GM12801 (cell line): ENCODE data around the gene STPG3.

ENCODE experiments used
- TF ChIP-seq, protein P1 (sequence below): IDR thresholded peaks from one replicate; pipeline ENCODE4 v1.5.1; 2011; ENCODE audit warnings: control low read depth; ENCODE audit not compliant: insufficient read length; ENCODE audit errors: extremely low read depth

STPG3 gene

DNA sequence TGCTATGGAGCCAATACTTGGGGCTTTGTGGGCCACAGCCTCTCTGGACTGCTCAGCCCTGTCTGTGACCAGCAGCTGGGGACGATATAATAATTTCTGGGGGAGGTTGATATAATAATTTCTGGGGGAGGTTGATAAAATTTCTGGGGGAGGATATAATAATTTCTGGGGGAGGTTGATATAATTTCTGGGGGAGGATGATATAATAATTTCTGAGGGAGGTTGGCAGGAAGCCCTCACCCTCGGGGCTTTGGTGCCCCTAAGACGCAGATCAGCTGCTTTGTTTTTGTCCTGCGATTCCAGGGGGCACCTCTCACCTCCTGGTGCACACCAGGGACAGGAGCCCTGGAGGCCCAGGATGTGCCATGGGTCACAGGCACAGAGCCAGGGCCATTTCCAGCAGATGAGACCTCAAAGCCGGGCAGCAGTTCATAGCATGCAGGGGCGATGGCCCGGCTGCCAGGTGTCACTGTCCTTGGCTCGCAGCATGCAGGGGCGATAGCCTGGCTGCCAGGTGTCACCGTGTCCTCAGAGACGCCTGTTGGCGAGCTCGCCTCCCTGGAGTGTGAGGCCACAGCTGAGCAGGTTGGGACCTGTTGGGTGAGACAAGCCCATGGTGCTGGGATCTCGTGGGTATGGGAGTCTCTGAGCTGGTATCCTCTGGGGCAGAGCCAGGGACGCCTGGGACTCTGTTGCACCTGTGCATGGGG lies 22.7 kb downstream of the STPG3 start:
- TF ChIP-seq, protein P1, sequence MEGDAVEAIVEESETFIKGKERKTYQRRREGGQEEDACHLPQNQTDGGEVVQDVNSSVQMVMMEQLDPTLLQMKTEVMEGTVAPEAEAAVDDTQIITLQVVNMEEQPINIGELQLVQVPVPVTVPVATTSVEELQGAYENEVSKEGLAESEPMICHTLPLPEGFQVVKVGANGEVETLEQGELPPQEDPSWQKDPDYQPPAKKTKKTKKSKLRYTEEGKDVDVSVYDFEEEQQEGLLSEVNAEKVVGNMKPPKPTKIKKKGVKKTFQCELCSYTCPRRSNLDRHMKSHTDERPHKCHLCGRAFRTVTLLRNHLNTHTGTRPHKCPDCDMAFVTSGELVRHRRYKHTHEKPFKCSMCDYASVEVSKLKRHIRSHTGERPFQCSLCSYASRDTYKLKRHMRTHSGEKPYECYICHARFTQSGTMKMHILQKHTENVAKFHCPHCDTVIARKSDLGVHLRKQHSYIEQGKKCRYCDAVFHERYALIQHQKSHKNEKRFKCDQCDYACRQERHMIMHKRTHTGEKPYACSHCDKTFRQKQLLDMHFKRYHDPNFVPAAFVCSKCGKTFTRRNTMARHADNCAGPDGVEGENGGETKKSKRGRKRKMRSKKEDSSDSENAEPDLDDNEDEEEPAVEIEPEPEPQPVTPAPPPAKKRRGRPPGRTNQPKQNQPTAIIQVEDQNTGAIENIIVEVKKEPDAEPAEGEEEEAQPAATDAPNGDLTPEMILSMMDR = no peak

DNA sequence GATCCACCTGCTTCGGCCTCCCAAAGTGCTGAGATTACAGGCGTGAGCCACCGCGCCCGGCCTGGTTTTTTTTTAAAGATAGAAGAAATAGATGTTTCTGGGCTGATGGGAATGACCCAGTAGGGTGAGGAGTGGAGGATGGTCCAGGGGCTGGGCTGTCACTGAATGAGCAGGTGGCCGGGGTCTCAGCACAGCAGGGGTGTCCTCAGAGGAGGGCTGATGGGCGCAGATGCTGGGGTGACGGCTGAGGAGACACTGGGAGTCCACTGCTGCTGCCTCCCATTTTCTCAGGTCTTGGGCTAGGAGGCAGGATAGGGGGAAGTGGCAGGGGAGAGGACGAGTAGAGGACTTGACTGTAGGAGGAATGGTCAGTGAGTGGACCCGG lies 24.1 kb downstream of the STPG3 start:
- TF ChIP-seq, protein P1 = no peak

DNA sequence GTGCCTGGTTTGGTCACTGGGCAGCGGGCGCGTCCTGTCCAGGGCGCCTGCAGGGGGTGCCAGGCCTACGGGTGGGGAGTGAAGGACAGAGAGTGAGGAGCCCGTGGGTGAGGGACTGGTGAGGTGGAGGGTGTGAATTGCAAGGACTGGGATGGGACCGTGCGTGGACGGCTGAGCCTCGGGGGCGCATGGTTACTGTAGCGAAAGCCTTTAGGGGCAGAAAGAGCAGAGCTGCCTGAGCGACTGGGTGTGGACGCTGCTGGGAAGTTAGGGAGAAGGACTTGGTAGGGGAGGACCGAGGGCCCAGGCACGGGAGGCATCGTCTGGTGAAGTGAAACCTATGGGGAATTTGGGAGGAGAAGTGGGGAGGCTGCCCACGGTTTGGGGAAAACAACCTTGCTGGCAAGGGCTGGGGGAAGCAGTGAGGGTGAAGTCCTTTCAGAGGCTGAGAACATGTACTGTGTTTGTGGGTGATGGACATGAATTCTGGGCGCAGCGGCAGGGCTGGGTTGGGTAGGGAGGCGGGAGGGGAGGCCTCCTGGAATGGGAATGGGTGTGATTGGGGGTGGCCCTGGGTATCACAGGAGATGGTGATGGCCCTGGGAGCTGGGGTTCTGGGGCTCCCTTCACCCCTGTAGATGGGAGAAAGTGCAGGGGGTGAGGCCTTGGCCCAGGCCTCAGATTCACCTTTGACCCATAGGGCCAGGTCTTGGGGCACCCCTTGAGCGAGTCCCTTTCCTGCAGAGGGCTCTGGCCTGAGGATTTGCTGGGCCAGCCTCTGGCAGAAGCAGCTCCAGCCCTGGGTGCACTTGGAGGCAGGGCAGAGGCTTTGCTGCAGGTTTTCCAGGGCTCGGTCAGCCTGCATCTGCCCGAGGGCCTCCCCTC lies 24.7 kb downstream of the STPG3 start:
- TF ChIP-seq, protein P1 = no peak

DNA sequence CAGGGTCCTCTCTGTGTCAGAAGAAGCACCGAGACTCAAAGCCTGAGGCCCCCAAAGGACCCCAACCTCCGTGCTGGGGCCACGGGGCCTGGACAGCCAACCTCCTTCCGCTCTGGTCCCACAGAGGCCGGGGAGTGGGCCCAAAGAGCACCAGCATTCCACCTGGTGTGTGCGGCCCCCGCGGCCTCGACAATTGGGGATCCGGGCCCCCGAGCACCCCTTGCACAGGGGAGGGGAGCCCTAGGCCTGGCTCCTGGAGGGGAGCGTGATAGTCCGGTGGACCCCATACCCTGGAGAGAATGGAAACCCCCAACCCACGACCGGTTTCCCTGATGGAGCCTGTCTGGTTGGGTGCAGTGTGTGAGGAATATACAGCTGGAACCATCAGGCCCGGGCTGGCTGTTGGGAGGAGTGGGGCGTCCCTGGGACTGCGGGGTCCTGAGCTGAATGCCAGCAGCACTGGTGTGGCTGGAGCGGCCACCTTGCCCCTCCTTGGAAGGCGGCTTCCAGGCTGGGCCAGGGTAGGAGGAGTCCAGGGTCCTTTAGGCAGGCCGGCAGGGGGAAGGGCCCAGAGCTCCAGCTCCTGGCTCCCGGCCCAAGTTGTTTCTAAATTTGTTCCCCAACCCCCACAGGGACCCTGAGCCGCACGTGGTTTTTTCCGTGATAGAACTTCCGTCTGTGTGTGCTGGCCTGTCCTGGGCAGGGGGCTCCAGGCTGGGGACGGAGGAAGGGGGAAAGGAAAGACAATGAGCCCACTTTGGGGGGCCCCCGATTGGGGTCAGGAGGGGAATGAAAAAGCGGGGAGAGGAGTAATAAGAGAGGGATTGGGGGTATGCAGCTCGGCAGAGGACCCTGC lies 25.6 kb downstream of the STPG3 start:
- TF ChIP-seq, protein P1 = no peak

DNA sequence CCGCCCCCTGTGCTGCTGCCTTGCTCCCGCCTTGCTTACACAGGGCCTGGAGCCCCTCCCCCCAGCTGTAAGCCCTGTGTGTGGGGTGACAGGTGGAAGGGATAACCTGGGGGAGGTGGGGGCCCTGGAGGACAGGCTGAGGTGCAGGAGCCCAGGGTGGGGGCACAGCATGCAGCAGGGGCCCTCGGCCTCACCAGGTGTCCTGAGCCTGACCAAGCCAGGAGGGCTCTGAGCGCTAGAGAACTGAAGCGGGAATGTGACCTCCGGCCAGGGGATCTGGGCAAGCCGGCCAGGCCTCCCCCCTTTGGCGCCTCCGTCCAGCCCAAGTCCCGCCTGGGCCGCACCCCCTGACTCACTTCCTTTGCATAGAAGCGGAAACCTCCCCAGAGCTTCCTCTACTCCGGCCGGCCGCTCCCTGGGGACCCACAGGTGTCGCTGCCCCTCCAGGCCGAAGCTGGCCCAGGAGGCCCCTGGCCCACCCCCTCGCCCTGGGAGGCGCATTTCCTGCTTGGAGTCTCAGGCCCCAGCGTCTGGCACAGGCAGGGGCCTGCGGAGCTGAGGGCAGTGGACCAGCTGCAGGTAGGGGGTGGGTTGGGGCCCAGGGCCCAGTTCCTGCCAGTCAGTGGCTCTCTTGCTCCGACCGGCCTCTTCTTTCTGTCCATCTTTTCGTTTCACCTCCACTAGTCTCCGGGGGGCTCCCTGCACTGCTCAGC lies 26.4 kb downstream of the STPG3 start, which contains the start of gene TOR4A:
Gene TOR4A, plus strand, starts transcription at position 398 of the 713 bp plus-strand sequence. CDS start 964 bp downstream, outside the sequence.
- TF ChIP-seq, protein P1 = no peak

DNA sequence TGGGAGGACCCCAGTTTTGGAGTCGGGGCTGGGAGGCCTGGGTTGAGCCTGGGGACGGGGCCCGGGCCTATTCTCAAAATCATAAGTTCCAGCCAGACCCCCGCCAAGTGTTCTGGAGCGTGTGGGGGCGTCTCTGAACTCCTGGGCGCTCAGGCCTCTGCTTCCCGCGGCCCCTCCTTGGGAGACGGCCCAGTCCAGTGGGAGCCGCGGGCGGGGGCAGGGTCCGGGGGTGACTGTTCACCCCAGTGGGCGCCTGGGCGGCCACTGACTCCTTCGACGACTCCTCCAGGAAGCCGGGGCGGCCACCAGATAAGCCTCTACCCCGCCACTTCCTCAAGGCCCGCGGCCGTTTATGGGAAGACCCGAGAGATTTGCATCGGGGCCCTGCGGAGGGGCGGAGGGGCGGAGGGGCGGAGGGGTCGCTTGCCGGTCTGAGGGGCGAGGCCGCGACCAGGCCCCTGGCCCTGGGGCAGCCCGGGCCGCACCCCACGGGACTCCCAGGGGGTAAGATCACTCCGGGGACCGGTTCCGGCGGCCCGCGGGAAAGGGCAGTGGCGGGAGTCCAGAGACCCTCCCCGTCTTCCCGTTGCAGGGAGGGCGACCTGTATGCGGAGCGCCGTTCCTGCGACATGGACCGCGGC lies 27.1 kb downstream of the STPG3 start:
- TF ChIP-seq, protein P1 = no peak
